GM23338 (cell line): ENCODE data around the gene AURKAIP1. TPM values are rescaled to one million over a fixed set of nuclear protein-coding genes. Genes with fewer than 3 reads are reported as not detected.

Experiments used
- ATAC-seq: fragments of 200-7000 bp; cut with Tn5 transposase; 3 replicates; pipeline ENCODE4 v1.9.1; 2020
- DNase-seq: peaks from one replicate; pipeline ENCODE4 v3.0.0-alpha.2; 2015; ENCODE audit warnings: low spot score
- H2AFZ ChIP-seq: fragments of 200-600 bp; sonication (generic); 2 replicates; pipeline ENCODE4 v1.8.0; 2016; ENCODE audit warnings: antibody characterized with exemption, mild to moderate bottlenecking, moderate library complexity
- H3F3A ChIP-seq: fragments of 200-600 bp; sonication (generic); replicated peaks from 2 replicates; pipeline ENCODE4 v1.8.0; 2017; ENCODE audit warnings: antibody characterized with exemption, mixed run types, low read depth
- H3K27ac ChIP-seq: fragments of 200-600 bp; sonication (generic); 2 replicates; pipeline ENCODE4 v1.6.1; 2016; ENCODE audit warnings: low read depth
- H3K27me3 ChIP-seq: fragments of 200-600 bp; sonication (generic); 2 replicates; pipeline ENCODE4 v1.8.0; 2016; ENCODE audit warnings: mild to moderate bottlenecking, mixed run types, moderate library complexity; ENCODE audit not compliant: insufficient read depth
- H3K36me3 ChIP-seq: fragments of 200-600 bp; sonication (generic); 2 replicates; pipeline ENCODE4 v1.8.0; 2016; ENCODE audit warnings: mild to moderate bottlenecking; ENCODE audit not compliant: insufficient read depth
- H3K4me1 ChIP-seq: fragments of 200-600 bp; sonication (generic); 2 replicates; pipeline ENCODE4 v1.8.0; 2016; ENCODE audit warnings: mild to moderate bottlenecking, moderate library complexity; ENCODE audit not compliant: insufficient read depth
- H3K4me2 ChIP-seq: fragments of 200-600 bp; sonication (generic); 2 replicates; pipeline ENCODE4 v1.7.1; 2017; ENCODE audit warnings: mixed run types
- H3K4me3 ChIP-seq: fragments of 200-600 bp; sonication (generic); 2 replicates; pipeline ENCODE4 v1.6.1; 2016; ENCODE audit warnings: mixed run types
- H3K79me2 ChIP-seq: fragments of 200-600 bp; sonication (generic); replicated peaks from 2 replicates; pipeline ENCODE4 v1.8.0; 2017; ENCODE audit warnings: mild to moderate bottlenecking; ENCODE audit not compliant: insufficient read depth
- H3K9me2 ChIP-seq: fragments of 200-600 bp; sonication (generic); 2 replicates; pipeline ENCODE4 v1.8.0; 2017; ENCODE audit not compliant: insufficient read depth
- H4K20me1 ChIP-seq: fragments of 200-600 bp; sonication (generic); replicated peaks from 2 replicates; pipeline ENCODE4 v1.8.0; 2017; ENCODE audit warnings: mild to moderate bottlenecking; ENCODE audit not compliant: insufficient read depth
- H3K27ac Mint-ChIP-seq: 2 replicates; pipeline ENCODE4 v1.8.0; 2020; ENCODE audit warnings: inconsistent platforms, mild to moderate bottlenecking, moderate library complexity, mixed read lengths
- H3K27me3 Mint-ChIP-seq: 3 replicates; pipeline ENCODE4 v1.8.0; 2022; ENCODE audit warnings: low read depth, mild to moderate bottlenecking, moderate library complexity, mixed read lengths, inconsistent platforms; ENCODE audit not compliant: insufficient read depth, poor library complexity
- H3K36me3 Mint-ChIP-seq: 3 replicates; pipeline ENCODE4 v1.8.0; 2021; ENCODE audit warnings: low read depth, mild to moderate bottlenecking, inconsistent platforms, moderate library complexity, mixed read lengths
- H3K4me1 Mint-ChIP-seq: 3 replicates; pipeline ENCODE4 v1.8.0; 2020; ENCODE audit warnings: mild to moderate bottlenecking, inconsistent platforms, mixed read lengths
- H3K4me3 Mint-ChIP-seq: 3 replicates; pipeline ENCODE4 v1.8.0; 2021; ENCODE audit warnings: moderate library complexity, mild to moderate bottlenecking, inconsistent platforms, mixed read lengths
- H3K9me3 Mint-ChIP-seq: 3 replicates; pipeline ENCODE4 v1.8.0; 2020; ENCODE audit warnings: moderate library complexity, mild to moderate bottlenecking, inconsistent platforms, mixed read lengths
- JUNB ChIP-seq: IDR thresholded peaks from one replicate; pipeline ENCODE4 v1.6.1; 2016; ENCODE audit warnings: antibody characterized with exemption; ENCODE audit not compliant: unreplicated experiment
- POLR2AphosphoS5 ChIP-seq: IDR thresholded peaks from 2 replicates; pipeline ENCODE4 v1.6.1; 2016; ENCODE audit warnings: antibody characterized with exemption, low read depth
- ZNF331 ChIP-seq: fragments of 250-450 bp; sonication (Bioruptor Pico); IDR thresholded peaks from 2 replicates; pipeline ENCODE4 v1.5.0; 2020; ENCODE audit warnings: low read depth, mild to moderate bottlenecking, moderate library complexity
- polyA plus RNA-seq: library from polyadenylated mRNA; unstranded; fragments of >200 nt; fragmentation: Nextera tagmentation; extraction: Ambion mirVana; gene quantifications from 2 replicates; pipeline ENCODE4 v1.2.1, GENCODE V29; 2016
- total RNA-seq: library from RNA; depleted of rRNA; stranded (reverse); fragments of >200 nt; shearing (Covaris generic); gene quantifications from 2 replicates; pipeline ENCODE4 v1.2.3, GENCODE V29; 2014
- TF ChIP-seq, protein P1 (sequence below): IDR thresholded peaks from 2 replicates; pipeline ENCODE4 v1.6.1; 2016; ENCODE audit warnings: antibody characterized with exemption
- TF ChIP-seq, protein P2 (sequence below), 2 experiments: fragments of 200-600 bp in 1 of 2; sonication (generic) in 1 of 2; conservative IDR thresholded peaks; 2 replicates each; pipeline versions ENCODE4 v1.5.1 to v1.6.1; 2016 to 2017; ENCODE audit warnings: antibody characterized with exemption in 2 of 2, low read depth in 2 of 2, mild to moderate bottlenecking in 2 of 2, moderate library complexity in 1 of 2
- TF ChIP-seq, protein P3 (sequence below): IDR thresholded peaks from one replicate; pipeline ENCODE4 v1.6.1; 2018; ENCODE audit warnings: antibody characterized with exemption; ENCODE audit not compliant: unreplicated experiment

The AURKAIP1 gene
- total and polyA plus RNA-seq, 2 experiments from 2014 or later: 167 to 355 TPM

DNA sequence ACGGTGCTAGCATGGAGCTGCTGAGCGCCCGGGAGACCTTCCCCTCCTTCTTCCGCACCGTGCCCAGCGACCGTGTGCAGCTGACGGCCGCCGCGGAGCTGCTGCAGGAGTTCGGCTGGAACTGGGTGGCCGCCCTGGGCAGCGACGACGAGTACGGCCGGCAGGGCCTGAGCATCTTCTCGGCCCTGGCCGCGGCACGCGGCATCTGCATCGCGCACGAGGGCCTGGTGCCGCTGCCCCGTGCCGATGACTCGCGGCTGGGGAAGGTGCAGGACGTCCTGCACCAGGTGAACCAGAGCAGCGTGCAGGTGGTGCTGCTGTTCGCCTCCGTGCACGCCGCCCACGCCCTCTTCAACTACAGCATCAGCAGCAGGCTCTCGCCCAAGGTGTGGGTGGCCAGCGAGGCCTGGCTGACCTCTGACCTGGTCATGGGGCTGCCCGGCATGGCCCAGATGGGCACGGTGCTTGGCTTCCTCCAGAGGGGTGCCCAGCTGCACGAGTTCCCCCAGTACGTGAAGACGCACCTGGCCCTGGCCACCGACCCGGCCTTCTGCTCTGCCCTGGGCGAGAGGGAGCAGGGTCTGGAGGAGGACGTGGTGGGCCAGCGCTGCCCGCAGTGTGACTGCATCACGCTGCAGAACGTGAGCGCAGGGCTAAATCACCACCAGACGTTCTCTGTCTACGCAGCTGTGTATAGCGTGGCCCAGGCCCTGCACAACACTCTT, 42.8 kb downstream of the AURKAIP1 start:
- no peak overlapping the region for H3K27ac Mint-ChIP-seq
- no peaks in the 10 kb centered on the region for H3K79me2 ChIP-seq
- H3K9me3 Mint-ChIP-seq: no peaks in the 10 kb centered on the region
- H3F3A ChIP-seq: peaks cover 18% of the 10 kb centered on the region; the same call in 1 of the 2 replicates
- peaks cover 5% of the 10 kb centered on the region; the same call in 2 of the 3 replicates for H3K36me3 Mint-ChIP-seq
- ATAC-seq: no peak
- no peaks in the 10 kb centered on the region for H4K20me1 ChIP-seq
- H3K27me3 ChIP-seq: no peaks in the 10 kb centered on the region
- no peak overlapping the region for H3K4me3 ChIP-seq
- no peak overlapping the region for H3K27ac ChIP-seq
- DNase-seq: no peak
- H3K4me2 ChIP-seq: no peak overlapping the region
- H2AFZ ChIP-seq: no peak overlapping the region
- H3K4me1 Mint-ChIP-seq: no peaks in the 10 kb centered on the region
- no peaks in the 10 kb centered on the region for H3K36me3 ChIP-seq
- H3K4me1 ChIP-seq: no peaks in the 10 kb centered on the region
- TF ChIP-seq, protein P1, sequence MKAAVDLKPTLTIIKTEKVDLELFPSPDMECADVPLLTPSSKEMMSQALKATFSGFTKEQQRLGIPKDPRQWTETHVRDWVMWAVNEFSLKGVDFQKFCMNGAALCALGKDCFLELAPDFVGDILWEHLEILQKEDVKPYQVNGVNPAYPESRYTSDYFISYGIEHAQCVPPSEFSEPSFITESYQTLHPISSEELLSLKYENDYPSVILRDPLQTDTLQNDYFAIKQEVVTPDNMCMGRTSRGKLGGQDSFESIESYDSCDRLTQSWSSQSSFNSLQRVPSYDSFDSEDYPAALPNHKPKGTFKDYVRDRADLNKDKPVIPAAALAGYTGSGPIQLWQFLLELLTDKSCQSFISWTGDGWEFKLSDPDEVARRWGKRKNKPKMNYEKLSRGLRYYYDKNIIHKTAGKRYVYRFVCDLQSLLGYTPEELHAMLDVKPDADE: no peak
- TF ChIP-seq, protein P2, sequence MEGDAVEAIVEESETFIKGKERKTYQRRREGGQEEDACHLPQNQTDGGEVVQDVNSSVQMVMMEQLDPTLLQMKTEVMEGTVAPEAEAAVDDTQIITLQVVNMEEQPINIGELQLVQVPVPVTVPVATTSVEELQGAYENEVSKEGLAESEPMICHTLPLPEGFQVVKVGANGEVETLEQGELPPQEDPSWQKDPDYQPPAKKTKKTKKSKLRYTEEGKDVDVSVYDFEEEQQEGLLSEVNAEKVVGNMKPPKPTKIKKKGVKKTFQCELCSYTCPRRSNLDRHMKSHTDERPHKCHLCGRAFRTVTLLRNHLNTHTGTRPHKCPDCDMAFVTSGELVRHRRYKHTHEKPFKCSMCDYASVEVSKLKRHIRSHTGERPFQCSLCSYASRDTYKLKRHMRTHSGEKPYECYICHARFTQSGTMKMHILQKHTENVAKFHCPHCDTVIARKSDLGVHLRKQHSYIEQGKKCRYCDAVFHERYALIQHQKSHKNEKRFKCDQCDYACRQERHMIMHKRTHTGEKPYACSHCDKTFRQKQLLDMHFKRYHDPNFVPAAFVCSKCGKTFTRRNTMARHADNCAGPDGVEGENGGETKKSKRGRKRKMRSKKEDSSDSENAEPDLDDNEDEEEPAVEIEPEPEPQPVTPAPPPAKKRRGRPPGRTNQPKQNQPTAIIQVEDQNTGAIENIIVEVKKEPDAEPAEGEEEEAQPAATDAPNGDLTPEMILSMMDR (conservative IDR thresholded peaks at IDR 0.05; ENCODE audit: low read depth in 2 of 2): no peak
- TF ChIP-seq, protein P3, sequence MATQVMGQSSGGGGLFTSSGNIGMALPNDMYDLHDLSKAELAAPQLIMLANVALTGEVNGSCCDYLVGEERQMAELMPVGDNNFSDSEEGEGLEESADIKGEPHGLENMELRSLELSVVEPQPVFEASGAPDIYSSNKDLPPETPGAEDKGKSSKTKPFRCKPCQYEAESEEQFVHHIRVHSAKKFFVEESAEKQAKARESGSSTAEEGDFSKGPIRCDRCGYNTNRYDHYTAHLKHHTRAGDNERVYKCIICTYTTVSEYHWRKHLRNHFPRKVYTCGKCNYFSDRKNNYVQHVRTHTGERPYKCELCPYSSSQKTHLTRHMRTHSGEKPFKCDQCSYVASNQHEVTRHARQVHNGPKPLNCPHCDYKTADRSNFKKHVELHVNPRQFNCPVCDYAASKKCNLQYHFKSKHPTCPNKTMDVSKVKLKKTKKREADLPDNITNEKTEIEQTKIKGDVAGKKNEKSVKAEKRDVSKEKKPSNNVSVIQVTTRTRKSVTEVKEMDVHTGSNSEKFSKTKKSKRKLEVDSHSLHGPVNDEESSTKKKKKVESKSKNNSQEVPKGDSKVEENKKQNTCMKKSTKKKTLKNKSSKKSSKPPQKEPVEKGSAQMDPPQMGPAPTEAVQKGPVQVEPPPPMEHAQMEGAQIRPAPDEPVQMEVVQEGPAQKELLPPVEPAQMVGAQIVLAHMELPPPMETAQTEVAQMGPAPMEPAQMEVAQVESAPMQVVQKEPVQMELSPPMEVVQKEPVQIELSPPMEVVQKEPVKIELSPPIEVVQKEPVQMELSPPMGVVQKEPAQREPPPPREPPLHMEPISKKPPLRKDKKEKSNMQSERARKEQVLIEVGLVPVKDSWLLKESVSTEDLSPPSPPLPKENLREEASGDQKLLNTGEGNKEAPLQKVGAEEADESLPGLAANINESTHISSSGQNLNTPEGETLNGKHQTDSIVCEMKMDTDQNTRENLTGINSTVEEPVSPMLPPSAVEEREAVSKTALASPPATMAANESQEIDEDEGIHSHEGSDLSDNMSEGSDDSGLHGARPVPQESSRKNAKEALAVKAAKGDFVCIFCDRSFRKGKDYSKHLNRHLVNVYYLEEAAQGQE: no peak
- TF ChIP-seq POLR2AphosphoS5: no peak; the same call in 1 of the 2 replicates
- TF ChIP-seq JUNB: no peak
- TF ChIP-seq ZNF331 (CRISPR knock-in tag): no peak
- peaks cover 10% of the 10 kb centered on the region for H3K27me3 Mint-ChIP-seq
- no peak overlapping the region for H3K4me3 Mint-ChIP-seq
- H3K9me2 ChIP-seq: no peaks in the 10 kb centered on the region
